ENCODE results near the gene ZNF423. TPM values are rescaled to one million over a fixed set of nuclear protein-coding genes. Genes with fewer than 3 reads are reported as not detected.

ZNF423 gene
- total and polyA plus RNA-seq, 7 donors = 2.3 to 30.7 (median 14.4) TPM

- Histone ChIP-seq H3K36me3 (ENCODE audit: insufficient read depth in 1 of 2, low read depth in 1 of 2) (no peaks in the 10 kb centered on the region), H3K27ac (peak overlapping the region; percentile 93), H3K9me3 (no peaks in the 10 kb centered on the region), H3K27me3 (ENCODE audit: insufficient read depth in 3 of 3, low read length in 2 of 3) (no peaks in the 10 kb centered on the region), H3K4me1 (peaks cover 86% of the 10 kb centered on the region), H3K4me3 (no peak overlapping the region)
- ATAC-seq (peak; percentile 91 to 92 (median 92)), DNase-seq (peak; percentile 64 to 87)
- WGBS, 3 donors = 35 to 40% (median 35%) methylated on average over 8 of the region's 8 CpGs
- TF ChIP-seq CTCF (IDR thresholded peaks at IDR 0.05) = no peak
- intact Hi-C loops (cut with DNase I) = no loop called here
Measured at GRCh38 chr16:49822649-49823370, 33.1 kb downstream of the ZNF423 start.

GRCh38 chr16:49821614-49822282 is 34.2 kb downstream of the ZNF423 start:
- Histone ChIP-seq H3K36me3 (ENCODE audit: insufficient read depth in 1 of 2, low read depth in 1 of 2) (no peaks in the 10 kb centered on the region), H3K4me3 (no peak overlapping the region), H3K27me3 (ENCODE audit: insufficient read depth in 3 of 3, low read length in 2 of 3) (no peaks in the 10 kb centered on the region), H3K9me3 (no peaks in the 10 kb centered on the region), H3K4me1 (peaks cover 86% of the 10 kb centered on the region), H3K27ac (peak overlapping the region; percentile 93)
- intact Hi-C loops (cut with DNase I) = no loop called here
- TF ChIP-seq CTCF (IDR thresholded peaks at IDR 0.05) = no peak
- 57 to 69% (median 57%) methylated on average over 13 of the region's 13 CpGs for WGBS, 3 donors
- DNase-seq (no peak), ATAC-seq (no peak)

- no peak for ATAC-seq
- DNase-seq = no peak
- Histone ChIP-seq H3K27me3 (ENCODE audit: insufficient read depth in 3 of 3, low read length in 2 of 3) (no peaks in the 10 kb centered on the region), H3K9me3 (no peaks in the 10 kb centered on the region), H3K27ac (peak overlapping the region; percentile 93), H3K4me1 (peaks cover 86% of the 10 kb centered on the region), H3K4me3 (no peak overlapping the region), H3K36me3 (ENCODE audit: insufficient read depth in 1 of 2, low read depth in 1 of 2) (no peaks in the 10 kb centered on the region)
- 78 to 83% (median 82%) methylated on average over 9 of the region's 9 CpGs for WGBS, 3 donors
- no peak for TF ChIP-seq CTCF (IDR thresholded peaks at IDR 0.05)
- intact Hi-C loops (cut with DNase I) = no loop called here
Measured at GRCh38 chr16:49821156-49821555, 34.8 kb downstream of the ZNF423 start.

GRCh38 chr16:49817754-49818507 is 38.0 kb downstream of the ZNF423 start:
- H3K9me3 ChIP-seq = no peaks in the 10 kb centered on the region
- DNase-seq = peak in 1 of 2 donors; percentile 79
- H3K4me3 ChIP-seq = no peak overlapping the region
- H3K4me1 ChIP-seq = peaks cover 82% of the 10 kb centered on the region
- peak overlapping the region; percentile 61 for H3K27ac ChIP-seq
- intact Hi-C loops (cut with DNase I) = no loop called here
- 35 to 57% (median 41%) methylated on average over 13 of the region's 13 CpGs for WGBS, 3 donors
- ATAC-seq = peak; percentile 72 to 79 (median 78)
- TF ChIP-seq CTCF (IDR thresholded peaks at IDR 0.05) = no peak
- H3K27me3 ChIP-seq (ENCODE audit: insufficient read depth in 3 of 3, low read length in 2 of 3) = no peaks in the 10 kb centered on the region
- no peaks in the 10 kb centered on the region for H3K36me3 ChIP-seq (ENCODE audit: insufficient read depth in 1 of 2, low read depth in 1 of 2)

Measured in psoas muscle (tissue), 8 donors.